Activated T-cell treated with anti-CD3 and anti-CD28 coated beads, Interleukin-2, amount 50 U/mL, for 4 hours (primary cell): ENCODE measurements around the gene ZNF175. TPM values are rescaled to one million over a fixed set of nuclear protein-coding genes. Genes with fewer than 3 reads are reported as not detected.

ENCODE experiments used
- ATAC-seq, 2 donors: fragments of 200-7000 bp; cut with Tn5 transposase; one replicate each; pipeline ENCODE4 v1.10.0; 2021
- DNase-seq: peaks from one replicate; pipeline ENCODE4 v3.0.0-alpha.2; 2020
- H3K27me3 Mint-ChIP-seq: one replicate; pipeline ENCODE4 v1.8.0; 2021; ENCODE audit warnings: low read depth, mixed read lengths
- H3K36me3 Mint-ChIP-seq: one replicate; pipeline ENCODE4 v1.8.0; 2022; ENCODE audit warnings: mixed read lengths; ENCODE audit not compliant: insufficient read depth
- H3K4me1 Mint-ChIP-seq: one replicate; pipeline ENCODE4 v1.8.0; 2021; ENCODE audit warnings: low read depth, mixed read lengths
- H3K4me3 Mint-ChIP-seq: one replicate; pipeline ENCODE4 v1.8.0; 2021; ENCODE audit warnings: mild to moderate bottlenecking, moderate library complexity, mixed read lengths
- H3K9me3 Mint-ChIP-seq: one replicate; pipeline ENCODE4 v1.8.0; 2021; ENCODE audit warnings: mixed read lengths
- total RNA-seq, 3 donors: library from RNA; stranded (reverse); gene quantifications; one replicate each; pipeline ENCODE4 v1.2.1, GENCODE V29; 2021

The ZNF175 gene
- total RNA-seq, 3 donors from 2014 or later: 5.3 to 7.5 (median 6.0) TPM

GRCh38 chr19:51564791-51565190 is 6.3 kb upstream of the ZNF175 start:
- no peak for ATAC-seq
- peaks cover 3% of the 10 kb centered on the region for H3K9me3 Mint-ChIP-seq
- H3K4me1 Mint-ChIP-seq: no peaks in the 10 kb centered on the region
- peaks cover 54% of the 10 kb centered on the region for H3K27me3 Mint-ChIP-seq
- no peak for DNase-seq
- H3K4me3 Mint-ChIP-seq: no peak overlapping the region
- no peaks in the 10 kb centered on the region for H3K36me3 Mint-ChIP-seq

DNA sequence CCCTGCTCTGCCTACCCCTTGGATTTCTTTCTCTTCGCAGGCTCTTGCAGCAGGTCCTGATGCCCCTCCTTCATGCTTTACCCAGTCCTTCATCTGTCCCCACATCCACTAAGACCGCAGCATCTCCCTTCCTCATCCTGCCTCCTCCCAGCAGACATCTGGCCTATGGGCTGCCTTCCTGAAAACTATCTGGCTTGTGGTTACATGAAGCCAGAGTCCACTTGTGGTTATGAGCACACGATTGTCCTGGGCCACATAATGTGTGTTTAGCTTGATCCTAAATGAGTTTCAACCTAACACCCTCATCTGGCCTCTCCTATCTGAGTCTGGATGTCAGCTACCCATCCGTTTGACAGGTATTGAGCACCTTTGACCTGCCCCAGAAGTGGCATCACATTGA is 5.5 kb upstream of the ZNF175 start:
- peaks cover 3% of the 10 kb centered on the region for H3K9me3 Mint-ChIP-seq
- H3K4me1 Mint-ChIP-seq: peaks cover 2% of the 10 kb centered on the region
- no peak for DNase-seq
- no peaks in the 10 kb centered on the region for H3K36me3 Mint-ChIP-seq
- no peak for ATAC-seq
- peaks cover 48% of the 10 kb centered on the region for H3K27me3 Mint-ChIP-seq
- no peak overlapping the region for H3K4me3 Mint-ChIP-seq

DNA sequence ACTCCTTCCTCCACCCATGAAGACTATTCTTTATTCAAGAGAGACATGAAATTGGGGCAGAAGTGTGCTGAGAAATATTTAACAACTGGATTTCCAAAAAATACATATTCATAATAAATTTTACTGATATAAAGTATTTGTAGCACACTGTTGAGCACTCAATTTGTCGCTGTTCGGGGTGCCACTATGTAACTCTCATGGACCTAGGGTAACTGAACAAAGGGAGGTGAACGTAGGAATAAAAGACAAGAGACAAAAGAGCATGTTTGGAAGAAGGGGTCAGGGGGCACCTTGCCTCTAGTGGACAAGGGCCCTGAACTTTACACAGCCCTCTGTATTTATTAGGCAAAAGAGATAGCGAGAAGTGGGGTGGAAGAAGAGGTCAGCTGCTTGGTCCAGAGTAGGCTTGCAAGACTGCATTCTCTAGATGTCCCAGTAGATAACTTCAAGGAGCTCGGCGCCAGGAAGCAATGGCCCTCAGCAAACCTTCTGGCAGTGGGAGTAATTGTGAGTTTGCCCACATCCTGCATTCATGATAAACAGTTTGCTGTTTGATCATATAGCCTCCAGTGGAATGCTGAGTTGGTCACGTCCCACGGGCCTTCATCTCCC is 4.5 kb upstream of the ZNF175 start:
- no peaks in the 10 kb centered on the region for H3K36me3 Mint-ChIP-seq
- no peak overlapping the region for H3K4me3 Mint-ChIP-seq
- H3K27me3 Mint-ChIP-seq: peaks cover 39% of the 10 kb centered on the region
- peaks cover 9% of the 10 kb centered on the region for H3K4me1 Mint-ChIP-seq
- ATAC-seq: no peak
- H3K9me3 Mint-ChIP-seq: peaks cover 3% of the 10 kb centered on the region
- no peak for DNase-seq

GRCh38 chr19:51567583-51567982 is 3.5 kb upstream of the ZNF175 start:
- H3K9me3 Mint-ChIP-seq: peaks cover 3% of the 10 kb centered on the region
- H3K4me1 Mint-ChIP-seq: peaks cover 19% of the 10 kb centered on the region
- peaks cover 2% of the 10 kb centered on the region for H3K36me3 Mint-ChIP-seq
- DNase-seq: no peak
- ATAC-seq: no peak
- H3K4me3 Mint-ChIP-seq: no peak overlapping the region
- H3K27me3 Mint-ChIP-seq: peaks cover 33% of the 10 kb centered on the region

GRCh38 chr19:51568456-51568855 is 2.6 kb upstream of the ZNF175 start:
- ATAC-seq: no peak
- no peak for DNase-seq
- peaks cover 19% of the 10 kb centered on the region for H3K4me1 Mint-ChIP-seq
- H3K36me3 Mint-ChIP-seq: peaks cover 7% of the 10 kb centered on the region
- no peak overlapping the region for H3K4me3 Mint-ChIP-seq
- peaks cover 3% of the 10 kb centered on the region for H3K9me3 Mint-ChIP-seq
- peaks cover 28% of the 10 kb centered on the region for H3K27me3 Mint-ChIP-seq

- Mint-ChIP-seq H3K36me3 (peaks cover 24% of the 10 kb centered on the region), H3K9me3 (peaks cover 3% of the 10 kb centered on the region), H3K4me1 (peaks cover 21% of the 10 kb centered on the region), H3K27me3 (peaks cover 9% of the 10 kb centered on the region), H3K4me3 (peak overlapping the region; percentile 98)
- ATAC-seq: peak in 1 of 2 donors; percentile 27
- no peak for DNase-seq
Observed at GRCh38 chr19:51571599-51571998, 516 bp downstream of the ZNF175 start.

DNA sequence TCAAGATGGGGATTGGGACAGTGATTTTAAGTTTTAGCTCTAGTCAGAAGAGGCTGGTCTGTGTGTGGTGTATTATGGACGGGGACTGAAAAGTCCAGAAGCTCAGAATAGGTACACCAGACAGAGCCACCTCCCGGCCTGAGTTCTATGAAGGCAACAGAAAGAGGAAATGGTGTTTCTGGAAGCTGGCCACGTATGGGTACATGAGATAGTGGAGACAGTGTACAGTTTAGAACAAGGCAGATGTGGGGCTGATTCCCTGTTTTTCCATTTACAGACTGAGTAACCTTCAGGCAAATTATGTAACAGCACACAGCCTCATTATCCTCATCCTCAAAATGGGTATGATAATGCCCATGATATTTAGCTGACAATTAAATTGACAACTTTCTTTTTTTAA is 1.3 kb downstream of the ZNF175 start:
- no peak for DNase-seq
- Mint-ChIP-seq H3K36me3 (peaks cover 32% of the 10 kb centered on the region), H3K4me3 (peak overlapping the region; percentile 98), H3K9me3 (peaks cover 3% of the 10 kb centered on the region), H3K4me1 (peaks cover 26% of the 10 kb centered on the region), H3K27me3 (peaks cover 7% of the 10 kb centered on the region)
- no peak for ATAC-seq

GRCh38 chr19:51572908-51573307 is 1.8 kb downstream of the ZNF175 start:
- Mint-ChIP-seq H3K9me3 (peaks cover 3% of the 10 kb centered on the region), H3K27me3 (peaks cover 5% of the 10 kb centered on the region), H3K4me3 (no peak overlapping the region), H3K36me3 (peaks cover 32% of the 10 kb centered on the region), H3K4me1 (peaks cover 26% of the 10 kb centered on the region)
- DNase-seq (no peak), ATAC-seq (no peak)

DNA sequence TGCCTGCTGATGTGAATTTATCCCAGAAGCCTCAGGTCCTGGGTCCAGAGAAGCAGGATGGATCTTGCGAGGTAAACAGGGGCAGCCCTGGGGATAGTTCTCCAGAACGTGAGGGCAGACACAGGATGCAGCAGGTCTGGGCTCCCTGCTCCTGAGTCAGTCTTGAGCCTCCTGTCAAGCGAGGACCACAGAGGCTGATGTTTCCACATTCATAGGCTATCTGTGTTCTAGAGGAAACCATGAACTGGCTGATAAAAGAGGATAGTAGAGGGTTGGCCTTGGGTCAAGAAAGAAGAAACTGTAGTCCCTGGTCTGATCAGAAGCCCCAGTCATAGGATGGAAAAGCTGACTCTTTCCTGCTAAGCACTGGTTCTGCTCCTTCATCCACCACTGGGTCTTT is 2.2 kb downstream of the ZNF175 start:
- peaks cover 32% of the 10 kb centered on the region for H3K36me3 Mint-ChIP-seq
- peaks cover 1% of the 10 kb centered on the region for H3K27me3 Mint-ChIP-seq
- ATAC-seq (no peak), DNase-seq (no peak)
- H3K4me1 Mint-ChIP-seq: peaks cover 26% of the 10 kb centered on the region
- H3K9me3 Mint-ChIP-seq: peaks cover 2% of the 10 kb centered on the region
- H3K4me3 Mint-ChIP-seq: no peak overlapping the region

DNA sequence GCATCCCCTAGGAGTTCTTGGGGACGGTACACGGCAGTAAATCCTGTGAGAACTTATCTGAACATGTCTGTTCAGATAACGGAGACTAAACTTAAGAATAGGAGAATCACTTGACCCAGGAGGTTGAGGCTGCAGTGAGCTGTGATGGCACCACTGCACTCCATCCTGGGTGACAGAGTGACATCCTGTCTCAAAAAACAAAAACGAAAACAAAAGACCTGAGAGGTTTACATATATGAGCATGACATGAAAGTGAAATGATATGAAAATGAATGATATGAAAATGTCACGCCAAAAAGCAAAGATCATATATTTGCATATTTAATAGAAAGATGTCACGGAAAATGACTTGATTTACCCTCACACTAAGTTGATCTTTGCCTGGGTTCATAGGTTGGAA is 5.8 kb downstream of the ZNF175 start:
- Mint-ChIP-seq H3K27me3 (no peaks in the 10 kb centered on the region), H3K4me1 (peaks cover 14% of the 10 kb centered on the region), H3K36me3 (peaks cover 49% of the 10 kb centered on the region), H3K9me3 (peaks cover 3% of the 10 kb centered on the region), H3K4me3 (no peak overlapping the region)
- ATAC-seq (peak in 1 of 2 donors; percentile 43), DNase-seq (no peak)

DNA sequence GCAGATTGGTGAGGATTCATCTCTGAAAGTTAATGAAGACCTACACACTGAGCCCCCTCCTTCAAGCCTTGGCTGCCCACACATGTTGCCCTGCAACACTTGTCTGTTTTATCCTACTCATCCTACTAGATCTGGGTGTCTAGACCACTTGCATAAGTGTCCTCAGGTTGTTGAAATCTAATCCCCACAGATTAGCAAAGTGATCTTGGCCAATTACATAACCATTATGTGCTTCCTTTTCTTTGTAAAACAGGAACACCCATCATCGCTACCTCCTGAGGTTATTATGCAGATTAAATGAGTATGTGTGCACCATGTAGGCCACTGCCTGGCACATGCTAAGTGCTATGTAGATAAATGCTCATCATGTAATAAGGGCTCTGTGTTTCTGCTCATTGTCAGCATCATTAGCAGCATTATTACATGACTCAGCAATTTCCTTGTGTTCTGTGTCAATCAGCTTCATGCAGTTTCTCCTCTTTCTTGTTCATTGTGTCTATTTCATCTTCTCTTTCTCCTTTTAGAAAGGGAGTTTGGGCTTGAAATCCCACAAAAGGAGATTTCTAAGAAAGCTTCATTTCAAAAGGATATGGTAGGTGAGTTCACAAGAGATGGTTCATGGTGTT is 15.1 kb downstream of the ZNF175 start:
- Mint-ChIP-seq H3K27me3 (no peaks in the 10 kb centered on the region), H3K4me3 (no peak overlapping the region), H3K9me3 (peaks cover 61% of the 10 kb centered on the region), H3K4me1 (no peaks in the 10 kb centered on the region), H3K36me3 (peaks cover 64% of the 10 kb centered on the region)
- DNase-seq (no peak), ATAC-seq (no peak)

- peaks cover 58% of the 10 kb centered on the region for H3K36me3 Mint-ChIP-seq
- H3K4me1 Mint-ChIP-seq: no peaks in the 10 kb centered on the region
- H3K9me3 Mint-ChIP-seq: peaks cover 61% of the 10 kb centered on the region
- H3K4me3 Mint-ChIP-seq: no peak overlapping the region
- no peaks in the 10 kb centered on the region for H3K27me3 Mint-ChIP-seq
- ATAC-seq: no peak
- no peak for DNase-seq
Observed at GRCh38 chr19:51586799-51587198, 15.7 kb downstream of the ZNF175 start.

GRCh38 chr19:51587264-51588191 is 16.4 kb downstream of the ZNF175 start:
- no peak overlapping the region for H3K4me3 Mint-ChIP-seq
- no peak for ATAC-seq
- DNase-seq: no peak
- no peaks in the 10 kb centered on the region for H3K4me1 Mint-ChIP-seq
- H3K36me3 Mint-ChIP-seq: peaks cover 53% of the 10 kb centered on the region
- peaks cover 60% of the 10 kb centered on the region for H3K9me3 Mint-ChIP-seq
- H3K27me3 Mint-ChIP-seq: no peaks in the 10 kb centered on the region

DNA sequence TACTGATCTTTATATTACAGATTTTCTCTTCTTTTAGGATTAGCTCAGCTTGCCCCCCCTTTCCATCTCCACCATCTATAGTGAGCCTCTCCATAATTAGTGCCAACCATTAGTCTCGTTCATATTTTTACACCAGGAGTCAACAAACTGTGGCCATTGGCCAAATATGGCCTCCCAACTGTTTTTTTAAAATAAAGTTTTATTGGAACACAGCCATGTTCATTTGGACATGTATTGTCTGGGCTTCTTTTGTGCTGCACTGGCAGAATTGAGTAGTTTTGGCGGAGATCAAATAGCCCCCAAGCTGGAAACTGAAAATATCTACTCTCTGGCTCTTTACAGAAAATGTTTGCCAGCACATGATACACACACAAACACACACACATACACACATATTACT is 18.4 kb downstream of the ZNF175 start:
- ATAC-seq (no peak), DNase-seq (no peak)

More for the DNA sequence above, 18.4 kb downstream of the ZNF175 start:
- Mint-ChIP-seq H3K36me3 (peaks cover 36% of the 10 kb centered on the region), H3K4me1 (peaks cover 13% of the 10 kb centered on the region), H3K9me3 (peaks cover 45% of the 10 kb centered on the region), H3K27me3 (no peaks in the 10 kb centered on the region), H3K4me3 (no peak overlapping the region)
